NCI-H82 (cell line): ENCODE measurements around the gene RAB1B.

ENCODE experiments used
- DNase-seq: peaks from one replicate; lab custom pipeline; 2025; lab: John Stamatoyannopoulos, UW

The RAB1B gene

DNA sequence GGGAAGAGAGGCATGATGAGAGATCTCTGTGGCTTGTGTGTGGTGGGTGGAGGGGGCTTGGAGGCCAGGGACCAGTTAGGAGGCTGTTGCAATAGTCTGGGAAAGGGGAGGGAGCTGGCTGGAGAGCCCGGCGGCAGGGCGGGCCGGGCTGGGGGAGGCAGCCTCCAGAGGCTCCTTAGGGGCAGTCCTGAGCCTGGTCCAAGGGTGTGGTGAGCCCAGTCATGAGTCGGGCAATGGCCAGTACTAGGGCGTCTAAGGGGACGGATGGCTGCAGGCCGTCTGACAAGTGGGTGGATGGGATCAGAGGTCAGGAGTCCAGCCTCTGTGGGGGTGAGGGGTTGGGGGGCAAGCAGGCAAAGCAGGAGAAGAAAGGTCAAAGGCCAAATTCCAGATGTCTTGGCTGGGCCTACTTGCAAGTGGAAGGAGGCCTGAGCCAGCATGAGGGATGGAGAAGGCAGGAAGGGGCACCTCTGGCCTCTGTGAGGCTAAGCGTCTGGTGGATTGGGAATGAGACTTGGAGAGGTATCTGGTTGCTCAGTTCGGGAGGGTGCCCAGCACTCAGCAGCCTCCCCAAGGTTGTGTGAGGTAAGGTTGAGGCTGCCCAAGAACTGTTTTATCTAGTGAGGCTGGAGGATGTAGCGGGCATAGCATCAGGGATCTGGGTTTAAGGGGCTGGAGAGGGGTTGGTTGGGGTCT lies 54.4 kb downstream of the RAB1B start:
- no peak for DNase-seq

DNA sequence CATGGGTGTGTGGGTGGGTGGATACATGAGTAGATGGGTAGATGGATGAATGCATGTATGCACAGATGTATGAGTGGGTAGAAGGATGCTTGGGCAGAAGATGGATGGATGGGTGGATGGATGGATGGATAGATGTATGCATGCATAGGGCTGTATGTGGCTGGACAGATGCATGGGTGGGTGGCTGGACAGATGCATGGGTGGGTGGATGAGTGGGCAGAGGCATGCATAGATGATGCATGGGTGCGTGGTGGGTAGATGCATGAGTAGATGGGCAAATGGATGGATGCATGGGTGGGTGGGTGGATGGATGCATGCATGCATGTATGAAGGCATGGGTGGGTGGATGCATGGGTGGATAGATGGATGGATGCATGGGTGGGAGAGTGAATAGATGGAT lies 55.2 kb downstream of the RAB1B start:
- DNase-seq = no peak

DNA sequence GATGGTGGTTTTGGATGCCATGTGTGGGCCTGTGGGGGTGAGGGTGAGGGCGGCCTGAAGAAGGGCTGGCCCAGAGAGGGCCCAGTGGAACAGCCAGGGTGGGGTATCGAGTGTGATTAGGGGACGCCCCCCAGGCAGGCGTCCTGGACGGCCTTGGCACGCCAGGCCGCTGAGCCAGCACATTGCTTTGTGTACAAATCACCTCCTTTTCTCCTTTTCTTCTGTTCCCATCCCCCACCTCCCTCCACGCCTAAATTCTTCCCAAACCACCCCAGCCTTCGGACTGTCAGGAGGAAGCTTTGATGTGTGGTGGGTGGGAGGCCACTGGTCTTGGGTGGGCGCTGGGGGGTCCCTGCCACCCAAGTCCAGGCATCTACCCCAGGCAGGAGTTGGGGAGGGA lies 56.2 kb downstream of the RAB1B start:
- no peak for DNase-seq

DNA sequence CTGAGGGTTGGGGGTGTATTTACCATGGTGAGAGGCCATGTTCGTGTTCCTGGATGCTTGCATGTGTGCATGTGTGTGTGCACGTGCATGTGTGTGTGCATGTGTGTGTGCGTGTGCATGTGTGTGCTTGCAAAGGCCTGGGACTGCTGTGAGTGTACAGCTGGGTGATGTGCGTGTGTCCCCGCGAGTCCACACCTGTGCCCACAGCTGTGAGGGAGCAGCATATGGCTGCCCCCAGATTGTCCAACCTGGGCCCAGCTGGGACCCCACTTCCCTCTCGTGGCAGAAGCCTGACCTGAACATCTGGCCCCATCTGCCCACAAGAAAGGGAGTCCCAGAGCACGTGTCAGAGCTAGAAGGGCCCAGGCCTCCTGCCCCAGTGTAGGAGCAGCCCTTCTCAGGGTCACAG lies 56.8 kb downstream of the RAB1B start:
- DNase-seq = peak; percentile 38

DNA sequence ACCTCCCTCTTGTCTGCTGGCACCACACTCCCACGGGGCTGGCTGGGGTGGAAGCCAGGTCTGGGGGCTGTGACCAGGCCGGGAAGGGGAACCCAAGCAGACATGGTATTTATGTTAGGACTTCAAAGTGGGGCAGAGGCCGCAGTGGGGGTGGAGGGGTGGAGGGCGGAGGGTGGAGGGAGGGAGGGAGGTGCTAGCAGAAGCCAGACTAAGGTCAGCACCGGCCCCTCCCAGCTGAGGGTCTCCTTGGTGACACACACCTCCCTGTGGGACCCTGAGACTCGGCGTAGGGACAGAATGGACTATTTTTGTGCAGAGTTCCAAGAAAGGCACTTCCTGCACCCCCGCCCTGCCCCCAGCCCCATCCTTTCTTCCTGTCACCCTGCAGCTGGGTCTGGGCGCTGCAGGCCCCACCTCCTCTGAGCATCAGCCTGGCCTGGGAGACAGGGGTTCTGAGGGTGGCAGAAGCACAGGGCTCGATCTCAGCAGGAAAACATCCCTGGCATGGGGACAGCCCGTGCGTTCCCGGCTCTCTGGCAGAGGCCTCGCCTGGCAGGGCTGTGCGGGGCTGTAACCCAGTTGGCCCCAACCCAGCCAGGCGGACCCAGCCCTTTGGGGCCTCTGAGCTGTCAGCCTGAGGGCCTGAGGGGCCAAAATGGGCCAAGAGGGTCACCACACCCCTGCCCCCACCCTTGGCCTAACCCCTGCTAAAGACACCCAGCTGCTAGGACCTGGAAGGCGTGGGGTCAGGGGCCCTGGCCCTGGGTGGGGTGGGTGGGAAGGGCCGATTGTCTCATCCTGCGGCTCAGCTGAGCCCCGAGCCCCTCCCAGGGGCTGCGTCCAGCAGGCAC lies 58.0 kb downstream of the RAB1B start:
- DNase-seq = no peak
